ENCODE measurements around the gene NEURL3. TPM values are rescaled to one million over a fixed set of nuclear protein-coding genes. Genes with fewer than 3 reads are reported as not detected.

Gene NEURL3
- total RNA-seq, 1 experiment from 2014 or later, result 4.2 TPM

GRCh38 chr2:96506907-96507240 is 1.7 kb upstream of the NEURL3 start:
- no TSS peak for BruUV-seq (replicated peaks)
- peaks cover 26% of the 10 kb centered on the region for H3K4me1 Mint-ChIP-seq (ENCODE audit: low read depth, unreplicated experiment)
- Histone ChIP-seq H3K36me3 (ENCODE audit: control insufficient read depth, insufficient read depth, low read length) (no peaks in the 10 kb centered on the region), H3K4me3 (ENCODE audit: low read depth, low read length) (no peak overlapping the region), H3K4me1 (peaks cover 45% of the 10 kb centered on the region), H3K27me3 (replicated peaks; ENCODE audit: control insufficient read depth, insufficient read depth, low read length) (no peaks in the 10 kb centered on the region), H3K9me3 (no peaks in the 10 kb centered on the region)
- no peaks in the 10 kb centered on the region for H3K9me3 Mint-ChIP-seq (ENCODE audit: unreplicated experiment)
- intact Hi-C loops (cut with micrococcal nuclease; ENCODE audit: unreplicated experiment), result loop anchor here (5.0 kb wide), 1 partner anchor 240 kb away; the partner anchor contains the start of genes CIAO1 and TMEM127
- ChIA-PET CTCF (interaction anchor here (0.6 to 2.3 kb wide), 2 partner anchors 99 to 110 kb away, joined by 3 to 9 read pairs; no protein-coding TSS in a partner anchor), POLR2A (no interaction called here)
- H3K27ac Mint-ChIP-seq (ENCODE audit: unreplicated experiment), result peak overlapping the region; percentile 39
- no peak overlapping the region for H3K4me3 Mint-ChIP-seq (ENCODE audit: unreplicated experiment)
- DNase-seq, result no peak
- no peak for TF ChIP-seq CTCF (IDR thresholded peaks at IDR 0.05; ENCODE audit: insufficient read depth in 1 of 2, low read depth in 1 of 2, low read length in 1 of 2, severe bottlenecking in 1 of 2, unreplicated experiment in 1 of 2)
- peaks cover 18% of the 10 kb centered on the region for H3K36me3 Mint-ChIP-seq (ENCODE audit: insufficient read depth, unreplicated experiment)
- peaks cover 3% of the 10 kb centered on the region for H3K27me3 Mint-ChIP-seq (ENCODE audit: insufficient read depth, unreplicated experiment)

GRCh38 chr2:96506016-96506906 is 1.1 kb upstream of the NEURL3 start:
- H3K4me3 Mint-ChIP-seq (ENCODE audit: unreplicated experiment), result no peak overlapping the region
- intact Hi-C loops (cut with micrococcal nuclease; ENCODE audit: unreplicated experiment), result loop anchor here (5.0 kb wide), 1 partner anchor 239 kb away; the partner anchor contains the start of genes CIAO1 and TMEM127
- H3K36me3 Mint-ChIP-seq (ENCODE audit: insufficient read depth, unreplicated experiment), result peaks cover 18% of the 10 kb centered on the region
- TF ChIP-seq CTCF (IDR thresholded peaks at IDR 0.05; ENCODE audit: insufficient read depth in 1 of 2, low read depth in 1 of 2, low read length in 1 of 2, severe bottlenecking in 1 of 2, unreplicated experiment in 1 of 2), result no peak
- BruUV-seq (replicated peaks), result no TSS peak
- peaks cover 45% of the 10 kb centered on the region for H3K4me1 ChIP-seq
- no peak for DNase-seq
- ChIA-PET POLR2A (no interaction called here), CTCF (interaction anchor here (0.6 to 2.3 kb wide), 5 partner anchors 98 to 170 kb away, joined by 3 to 9 read pairs (median 3); partner anchors contain the start of gene NCAPH)
- H3K9me3 Mint-ChIP-seq (ENCODE audit: unreplicated experiment), result no peaks in the 10 kb centered on the region
- no peaks in the 10 kb centered on the region for H3K27me3 ChIP-seq (replicated peaks; ENCODE audit: control insufficient read depth, insufficient read depth, low read length)
- H3K4me1 Mint-ChIP-seq (ENCODE audit: low read depth, unreplicated experiment), result peaks cover 27% of the 10 kb centered on the region
- H3K27me3 Mint-ChIP-seq (ENCODE audit: insufficient read depth, unreplicated experiment), result peaks cover 3% of the 10 kb centered on the region
- H3K36me3 ChIP-seq (ENCODE audit: control insufficient read depth, insufficient read depth, low read length), result no peaks in the 10 kb centered on the region
- H3K4me3 ChIP-seq (ENCODE audit: low read depth, low read length), result no peak overlapping the region
- H3K27ac Mint-ChIP-seq (ENCODE audit: unreplicated experiment), result peak overlapping the region; percentile 91
- H3K9me3 ChIP-seq, result no peaks in the 10 kb centered on the region

GRCh38 chr2:96503637-96504243 is 1.4 kb downstream of the NEURL3 start:
- no peaks in the 10 kb centered on the region for H3K27me3 Mint-ChIP-seq (ENCODE audit: insufficient read depth, unreplicated experiment)

More at GRCh38 chr2:96503637-96504243, 1.4 kb downstream of the NEURL3 start:
- H3K9me3 Mint-ChIP-seq (ENCODE audit: unreplicated experiment), result no peaks in the 10 kb centered on the region
- peaks cover 40% of the 10 kb centered on the region for H3K4me1 ChIP-seq
- no peaks in the 10 kb centered on the region for H3K9me3 ChIP-seq
- H3K36me3 Mint-ChIP-seq (ENCODE audit: insufficient read depth, unreplicated experiment), result peaks cover 14% of the 10 kb centered on the region
- peaks cover 19% of the 10 kb centered on the region for H3K4me1 Mint-ChIP-seq (ENCODE audit: low read depth, unreplicated experiment)
- H3K27ac Mint-ChIP-seq (ENCODE audit: unreplicated experiment), result no peak overlapping the region
- CTCF ChIA-PET, result no interaction called here
- no peaks in the 10 kb centered on the region for H3K27me3 ChIP-seq (replicated peaks; ENCODE audit: control insufficient read depth, insufficient read depth, low read length)
- intact Hi-C loops (cut with micrococcal nuclease; ENCODE audit: unreplicated experiment), result no loop called here
- H3K4me3 Mint-ChIP-seq (ENCODE audit: unreplicated experiment), result no peak overlapping the region
- BruUV-seq (replicated peaks), result no TSS peak
- no peak for TF ChIP-seq CTCF (IDR thresholded peaks at IDR 0.05; ENCODE audit: insufficient read depth in 1 of 2, low read depth in 1 of 2, low read length in 1 of 2, severe bottlenecking in 1 of 2, unreplicated experiment in 1 of 2)
- no peaks in the 10 kb centered on the region for H3K36me3 ChIP-seq (ENCODE audit: control insufficient read depth, insufficient read depth, low read length)
- POLR2A ChIA-PET, result no interaction called here
- DNase-seq, result no peak
- H3K4me3 ChIP-seq (ENCODE audit: low read depth, low read length), result no peak overlapping the region
